Activated CD4-positive, alpha-beta memory T cell treated with anti-CD3 and anti-CD28 coated beads, Interleukin-2, amount 10 ng/mL, durations not matched to agents 7 days and 5 days (primary cell): ENCODE data around the gene ABCG8. TPM values are rescaled to one million over a fixed set of nuclear protein-coding genes. Genes with fewer than 3 reads are reported as not detected.

Experiments used
- CTCF ChIA-PET: fragments of 350-600 bp; sonication (Branson Sonifier 250); formaldehyde crosslinking; loops from one replicate; lab custom pipeline; 2021; ENCODE audit warnings: antibody characterized with exemption, inconsistent platforms; lab: Charles Lee
- POLR2A ChIA-PET: fragments of 350-600 bp; sonication (Branson Sonifier 250); formaldehyde crosslinking; loops from one replicate; lab custom pipeline; 2021; ENCODE audit warnings: antibody characterized with exemption; lab: Charles Lee
- DNase-seq: peaks from one replicate; pipeline ENCODE4 v3.0.0-alpha.2; 2020
- H3K27ac Mint-ChIP-seq: one replicate; pipeline ENCODE4 v1.8.0; 2021; ENCODE audit warnings: mild to moderate bottlenecking, mixed read lengths
- H3K27me3 Mint-ChIP-seq: one replicate; pipeline ENCODE4 v1.8.0; 2021; ENCODE audit warnings: mixed read lengths
- H3K36me3 Mint-ChIP-seq: one replicate; pipeline ENCODE4 v1.8.0; 2021; ENCODE audit warnings: low read depth, mixed read lengths
- H3K4me1 Mint-ChIP-seq: one replicate; pipeline ENCODE4 v1.8.0; 2021; ENCODE audit warnings: mixed read lengths
- H3K4me3 Mint-ChIP-seq: one replicate; pipeline ENCODE4 v1.8.0; 2021; ENCODE audit warnings: mild to moderate bottlenecking, mixed read lengths
- H3K9me3 Mint-ChIP-seq: one replicate; pipeline ENCODE4 v1.8.0; 2021; ENCODE audit warnings: mixed read lengths
- total RNA-seq, 2 experiments: library from RNA; stranded (reverse); gene quantifications; one replicate each; pipeline ENCODE4 v1.2.3, GENCODE V29; 2021

The ABCG8 gene
- total RNA-seq, 2 experiments from 2014 or later = not detected

- H3K27ac Mint-ChIP-seq = no peak overlapping the region
- CTCF ChIA-PET = interaction anchor here (0.6 kb wide), 1 partner anchor 356 kb away, joined by 4 read pairs; no protein-coding TSS in a partner anchor
- DNase-seq = no peak
- POLR2A ChIA-PET = no interaction called here
- no peaks in the 10 kb centered on the region for H3K4me1 Mint-ChIP-seq
- H3K4me3 Mint-ChIP-seq = no peak overlapping the region
- H3K9me3 Mint-ChIP-seq = peaks cover 2% of the 10 kb centered on the region
- H3K36me3 Mint-ChIP-seq = no peaks in the 10 kb centered on the region
- no peaks in the 10 kb centered on the region for H3K27me3 Mint-ChIP-seq
Measured at GRCh38 chr2:43812006-43812405, 26.8 kb upstream of the ABCG8 start.

GRCh38 chr2:43812947-43813346, 25.8 kb upstream of the ABCG8 start:
- POLR2A ChIA-PET = no interaction called here
- no peaks in the 10 kb centered on the region for H3K27me3 Mint-ChIP-seq
- no peaks in the 10 kb centered on the region for H3K4me1 Mint-ChIP-seq
- no peaks in the 10 kb centered on the region for H3K36me3 Mint-ChIP-seq
- H3K9me3 Mint-ChIP-seq = peaks cover 2% of the 10 kb centered on the region
- H3K4me3 Mint-ChIP-seq = no peak overlapping the region
- H3K27ac Mint-ChIP-seq = no peak overlapping the region
- CTCF ChIA-PET = no interaction called here
- no peak for DNase-seq

- CTCF ChIA-PET = no interaction called here
- no peaks in the 10 kb centered on the region for H3K36me3 Mint-ChIP-seq
- POLR2A ChIA-PET = no interaction called here
- H3K4me3 Mint-ChIP-seq = no peak overlapping the region
- no peak overlapping the region for H3K27ac Mint-ChIP-seq
- no peak for DNase-seq
- H3K27me3 Mint-ChIP-seq = no peaks in the 10 kb centered on the region
- H3K9me3 Mint-ChIP-seq = peaks cover 2% of the 10 kb centered on the region
- H3K4me1 Mint-ChIP-seq = peaks cover 3% of the 10 kb centered on the region
Measured at GRCh38 chr2:43814711-43815110, 24.1 kb upstream of the ABCG8 start.

- peaks cover 2% of the 10 kb centered on the region for H3K9me3 Mint-ChIP-seq
- no peak overlapping the region for H3K27ac Mint-ChIP-seq
- CTCF ChIA-PET = no interaction called here
- H3K27me3 Mint-ChIP-seq = peaks cover 23% of the 10 kb centered on the region
- POLR2A ChIA-PET = no interaction called here
- H3K4me1 Mint-ChIP-seq = peaks cover 3% of the 10 kb centered on the region
- peak; percentile 23 for DNase-seq
- no peaks in the 10 kb centered on the region for H3K36me3 Mint-ChIP-seq
- no peak overlapping the region for H3K4me3 Mint-ChIP-seq
Measured at GRCh38 chr2:43818761-43819160, 20.0 kb upstream of the ABCG8 start.

- no peak for DNase-seq
- Mint-ChIP-seq H3K9me3 (peaks cover 2% of the 10 kb centered on the region), H3K36me3 (no peaks in the 10 kb centered on the region), H3K27ac (no peak overlapping the region), H3K4me3 (no peak overlapping the region), H3K27me3 (peaks cover 26% of the 10 kb centered on the region), H3K4me1 (peaks cover 3% of the 10 kb centered on the region)
- CTCF ChIA-PET = no interaction called here
- POLR2A ChIA-PET = no interaction called here
Measured at GRCh38 chr2:43819491-43820163, 19.1 kb upstream of the ABCG8 start.

GRCh38 chr2:43822839-43823238, 15.9 kb upstream of the ABCG8 start:
- peaks cover 29% of the 10 kb centered on the region for H3K27me3 Mint-ChIP-seq
- CTCF ChIA-PET = no interaction called here

GRCh38 chr2:43823751-43824150, 15.0 kb upstream of the ABCG8 start:
- POLR2A ChIA-PET = no interaction called here
- Mint-ChIP-seq H3K4me1 (no peaks in the 10 kb centered on the region), H3K9me3 (no peaks in the 10 kb centered on the region), H3K36me3 (no peaks in the 10 kb centered on the region), H3K27ac (no peak overlapping the region), H3K27me3 (peaks cover 31% of the 10 kb centered on the region), H3K4me3 (no peak overlapping the region)
- DNase-seq = no peak
- CTCF ChIA-PET = no interaction called here

More at GRCh38 chr2:43822839-43823238, 15.9 kb upstream of the ABCG8 start:
- no peak for DNase-seq
- H3K27ac Mint-ChIP-seq = no peak overlapping the region
- POLR2A ChIA-PET = no interaction called here
- H3K36me3 Mint-ChIP-seq = no peaks in the 10 kb centered on the region
- H3K9me3 Mint-ChIP-seq = no peaks in the 10 kb centered on the region
- peaks cover 3% of the 10 kb centered on the region for H3K4me1 Mint-ChIP-seq
- H3K4me3 Mint-ChIP-seq = no peak overlapping the region

- POLR2A ChIA-PET = no interaction called here
- peaks cover 34% of the 10 kb centered on the region for H3K27me3 Mint-ChIP-seq
Measured at GRCh38 chr2:43824512-43824911, 14.3 kb upstream of the ABCG8 start.

GRCh38 chr2:43824951-43825493, 13.7 kb upstream of the ABCG8 start:
- ChIA-PET CTCF (no interaction called here), POLR2A (no interaction called here)
- Mint-ChIP-seq H3K27me3 (peaks cover 39% of the 10 kb centered on the region), H3K4me3 (no peak overlapping the region), H3K36me3 (no peaks in the 10 kb centered on the region), H3K9me3 (no peaks in the 10 kb centered on the region), H3K4me1 (no peaks in the 10 kb centered on the region), H3K27ac (no peak overlapping the region)
- no peak for DNase-seq

More at GRCh38 chr2:43824512-43824911, 14.3 kb upstream of the ABCG8 start:
- no peak overlapping the region for H3K4me3 Mint-ChIP-seq
- no peaks in the 10 kb centered on the region for H3K9me3 Mint-ChIP-seq
- H3K4me1 Mint-ChIP-seq = no peaks in the 10 kb centered on the region
- no peak overlapping the region for H3K27ac Mint-ChIP-seq
- no peaks in the 10 kb centered on the region for H3K36me3 Mint-ChIP-seq
- no peak for DNase-seq
- CTCF ChIA-PET = no interaction called here

- ChIA-PET CTCF (interaction anchor here (0.6 kb wide), 1 partner anchor 23 kb away, joined by 7 read pairs; no protein-coding TSS in a partner anchor), POLR2A (no interaction called here)
- DNase-seq = no peak
- Mint-ChIP-seq H3K36me3 (no peaks in the 10 kb centered on the region), H3K27me3 (peaks cover 43% of the 10 kb centered on the region), H3K9me3 (no peaks in the 10 kb centered on the region), H3K4me1 (no peaks in the 10 kb centered on the region), H3K4me3 (no peak overlapping the region), H3K27ac (no peak overlapping the region)
Measured at GRCh38 chr2:43825841-43826240, 12.9 kb upstream of the ABCG8 start.

- H3K4me3 Mint-ChIP-seq = no peak overlapping the region
- no peak for DNase-seq
- CTCF ChIA-PET = interaction anchor here (0.6 kb wide), 1 partner anchor 24 kb away, joined by 7 read pairs; no protein-coding TSS in a partner anchor
- peaks cover 40% of the 10 kb centered on the region for H3K27me3 Mint-ChIP-seq
- no peak overlapping the region for H3K27ac Mint-ChIP-seq
- H3K36me3 Mint-ChIP-seq = no peaks in the 10 kb centered on the region
- POLR2A ChIA-PET = no interaction called here
- no peaks in the 10 kb centered on the region for H3K9me3 Mint-ChIP-seq
- peaks cover 1% of the 10 kb centered on the region for H3K4me1 Mint-ChIP-seq
Measured at GRCh38 chr2:43826305-43827250, 12.2 kb upstream of the ABCG8 start.

- POLR2A ChIA-PET = no interaction called here
- Mint-ChIP-seq H3K4me1 (peaks cover 1% of the 10 kb centered on the region), H3K27ac (no peak overlapping the region), H3K27me3 (peaks cover 39% of the 10 kb centered on the region), H3K36me3 (no peaks in the 10 kb centered on the region), H3K9me3 (no peaks in the 10 kb centered on the region), H3K4me3 (no peak overlapping the region)
- CTCF ChIA-PET = no interaction called here
- no peak for DNase-seq
Measured at GRCh38 chr2:43831543-43832294, 7.1 kb upstream of the ABCG8 start.
